ENCODE results near the gene VGF. TPM values are rescaled to one million over a fixed set of nuclear protein-coding genes. Genes with fewer than 3 reads are reported as not detected.

The VGF gene
- polyA plus RNA-seq, 1 experiment = 0.16 TPM

- ChIA-PET CTCF (interaction anchor here (1.2 kb wide), 1 partner anchor 30 kb away, joined by 6 read pairs; no protein-coding TSS in a partner anchor), POLR2A (interaction anchor here (1.2 kb wide), 1 partner anchor 9 kb away, joined by 4 read pairs; the partner anchor contains the start of gene AP1S1)
- peaks cover 3% of the 10 kb centered on the region for H3K27me3 ChIP-seq (ENCODE audit: control insufficient read depth, insufficient read depth, low read length)
- H3K27ac ChIP-seq (ENCODE audit: low read depth, low read length) = no peak overlapping the region
- no peak for TF ChIP-seq CTCF (IDR thresholded peaks at IDR 0.05; ENCODE audit: low read depth, low read length)
- peak overlapping the region; percentile 49 for H3K4me3 ChIP-seq (ENCODE audit: low read depth, low read length)
- no peak for DNase-seq (ENCODE audit: low read depth, low spot score)
- no peaks in the 10 kb centered on the region; the same call in 1 of the 2 replicates for H3K9me3 ChIP-seq (ENCODE audit: control insufficient read depth, insufficient read depth, low read length)
Observed at GRCh38 chr7:101162551-101163278, 2.7 kb downstream of the VGF start.

GRCh38 chr7:101161692-101162471 is 3.5 kb downstream of the VGF start:
- Histone ChIP-seq H3K27ac (ENCODE audit: low read depth, low read length) (no peak overlapping the region), H3K4me3 (ENCODE audit: low read depth, low read length) (no peak overlapping the region), H3K27me3 (ENCODE audit: control insufficient read depth, insufficient read depth, low read length) (peaks cover 3% of the 10 kb centered on the region), H3K9me3 (ENCODE audit: control insufficient read depth, insufficient read depth, low read length) (no peaks in the 10 kb centered on the region; the same call in 1 of the 2 replicates)
- TF ChIP-seq CTCF (IDR thresholded peaks at IDR 0.05; ENCODE audit: low read depth, low read length) = no peak
- DNase-seq (ENCODE audit: low read depth, low spot score) = no peak
- POLR2A ChIA-PET = interaction anchor here (0.7 kb wide), 1 partner anchor 10 kb away, joined by 11 read pairs; no protein-coding TSS in a partner anchor
- CTCF ChIA-PET = interaction anchor here (1.2 to 1.9 kb wide), 2 partner anchors 9 to 31 kb away, joined by 5 to 6 read pairs; no protein-coding TSS in a partner anchor

- no peak for TF ChIP-seq CTCF (IDR thresholded peaks at IDR 0.05; ENCODE audit: low read depth, low read length)
- ChIA-PET CTCF (interaction anchor here (0.7 to 1.9 kb wide), 2 partner anchors 10 to 32 kb away, joined by 3 to 5 read pairs; no protein-coding TSS in a partner anchor), POLR2A (no interaction called here)
- H3K9me3 ChIP-seq (ENCODE audit: control insufficient read depth, insufficient read depth, low read length) = no peaks in the 10 kb centered on the region; the same call in 1 of the 2 replicates
- no peak overlapping the region for H3K4me3 ChIP-seq (ENCODE audit: low read depth, low read length)
- peaks cover 3% of the 10 kb centered on the region for H3K27me3 ChIP-seq (ENCODE audit: control insufficient read depth, insufficient read depth, low read length)
- H3K27ac ChIP-seq (ENCODE audit: low read depth, low read length) = no peak overlapping the region
- DNase-seq (ENCODE audit: low read depth, low spot score) = no peak
Observed at GRCh38 chr7:101160910-101161309, 4.5 kb downstream of the VGF start.

GRCh38 chr7:101159696-101160674 is 5.4 kb downstream of the VGF start:
- Histone ChIP-seq H3K27me3 (ENCODE audit: control insufficient read depth, insufficient read depth, low read length) (peaks cover 1% of the 10 kb centered on the region), H3K4me3 (ENCODE audit: low read depth, low read length) (no peak overlapping the region), H3K9me3 (ENCODE audit: control insufficient read depth, insufficient read depth, low read length) (no peaks in the 10 kb centered on the region; the same call in 1 of the 2 replicates), H3K27ac (ENCODE audit: low read depth, low read length) (no peak overlapping the region)
- CTCF ChIA-PET = interaction anchor here (0.7 to 2.0 kb wide), 3 partner anchors 11 to 33 kb away, joined by 3 to 11 read pairs (median 5); no protein-coding TSS in a partner anchor
- no peak for TF ChIP-seq CTCF (IDR thresholded peaks at IDR 0.05; ENCODE audit: low read depth, low read length)
- POLR2A ChIA-PET = no interaction called here
- no peak for DNase-seq (ENCODE audit: low read depth, low spot score)

All from AG04450 (cell line).